Measurements from ENCODE around the gene CEND1.

Gene CEND1

DNA sequence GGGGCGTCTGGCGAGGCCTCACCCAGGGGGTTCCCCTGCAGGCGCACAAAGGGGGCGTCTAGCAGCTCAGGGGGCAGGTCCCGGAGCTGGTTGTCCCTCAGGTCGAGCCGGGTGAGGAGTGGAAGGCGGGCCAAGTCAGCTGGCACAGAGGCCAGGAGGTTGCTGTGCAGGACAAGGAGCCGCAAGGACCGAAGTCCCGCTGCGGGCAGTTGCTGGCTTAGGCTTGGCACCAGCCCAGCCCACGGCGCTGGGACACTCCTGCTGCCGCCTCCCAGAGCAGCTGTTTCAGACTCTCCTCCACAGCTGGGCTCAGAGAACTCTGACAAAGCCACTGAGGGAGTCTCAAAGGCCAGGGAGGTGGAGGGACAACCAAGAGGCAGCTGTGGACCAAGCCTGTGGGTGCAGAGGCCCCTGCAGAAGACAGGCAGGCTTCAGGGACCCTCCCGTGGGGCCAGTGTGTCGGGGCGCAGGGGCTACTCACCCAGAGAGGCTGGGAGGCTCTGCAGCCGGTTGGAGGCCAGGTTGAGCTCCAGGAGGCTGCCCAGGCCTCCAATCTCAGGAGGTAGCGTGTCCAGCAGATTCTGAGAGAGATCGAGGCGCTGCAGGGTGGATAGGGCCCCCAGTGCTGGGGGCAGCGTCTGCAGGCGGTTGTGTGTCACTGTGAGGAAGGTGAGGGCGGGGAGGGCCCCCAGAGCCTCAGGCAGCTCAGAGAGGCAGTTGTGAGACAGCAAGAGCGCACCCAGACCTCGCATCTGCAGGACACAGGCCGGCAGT is 13.0 kb upstream of the CEND1 start:
- Histone ChIP-seq H3K9me3 (ENCODE audit: control insufficient read depth in 2 of 2, low read length in 2 of 2) (no peaks in the 10 kb centered on the region), H3K27ac (ENCODE audit: low read depth in 2 of 2, low read length in 2 of 2) (no peak overlapping the region), H3K4me1 (ENCODE audit: control insufficient read depth in 2 of 2, insufficient read depth in 2 of 2, low read length in 2 of 2) (peaks cover 10 to 18% of the 10 kb centered on the region in 2 donors), H3K9ac (ENCODE audit: low read depth in 1 of 2, low read length in 2 of 2) (no peak overlapping the region), H3K4me3 (ENCODE audit: low read length in 2 of 2) (no peak overlapping the region), H3K36me3 (ENCODE audit: control insufficient read depth in 2 of 2, insufficient read depth in 2 of 2, low read length in 2 of 2) (peaks cover 0 to 2% of the 10 kb centered on the region in 2 donors), H3K27me3 (ENCODE audit: control insufficient read depth in 2 of 2, insufficient read depth in 2 of 2, low read length in 2 of 2) (no peaks in the 10 kb centered on the region)

DNA sequence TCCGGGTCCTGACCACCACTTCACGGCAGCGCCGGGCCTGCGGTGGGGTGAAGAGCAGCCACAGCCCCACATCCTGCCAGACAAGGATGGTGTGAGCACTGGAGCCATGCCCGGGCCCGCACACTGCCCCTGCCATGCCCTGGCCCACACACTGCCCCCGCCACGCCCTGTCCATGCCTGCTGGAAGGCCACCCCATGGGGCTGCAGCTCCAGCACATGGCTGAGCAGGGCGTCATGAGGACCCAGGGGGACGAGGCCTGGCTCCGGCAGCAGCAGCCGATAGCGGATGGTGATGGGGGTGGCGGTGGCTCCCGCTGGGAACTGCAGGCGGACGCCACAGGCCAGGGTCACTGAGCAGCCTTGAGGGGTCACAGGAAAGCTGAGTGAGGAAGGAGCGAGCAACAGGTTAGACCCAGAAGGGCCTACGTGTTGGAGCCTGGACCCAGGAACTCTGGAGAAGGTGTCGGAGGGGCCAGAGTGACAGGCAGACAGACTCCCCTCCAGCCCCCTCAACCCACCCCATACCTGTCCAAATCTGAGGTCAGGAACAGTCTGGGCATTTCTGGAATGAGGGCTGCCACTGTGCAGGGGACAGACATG is 12.2 kb upstream of the CEND1 start:
- H3K36me3 ChIP-seq (ENCODE audit: control insufficient read depth in 2 of 2, insufficient read depth in 2 of 2, low read length in 2 of 2) = peaks cover 0 to 2% of the 10 kb centered on the region in 2 donors
- no peak overlapping the region for H3K4me3 ChIP-seq (ENCODE audit: low read length in 2 of 2)
- H3K9ac ChIP-seq (ENCODE audit: low read depth in 1 of 2, low read length in 2 of 2) = no peak overlapping the region
- peaks cover 16 to 24% of the 10 kb centered on the region in 2 donors for H3K4me1 ChIP-seq (ENCODE audit: control insufficient read depth in 2 of 2, insufficient read depth in 2 of 2, low read length in 2 of 2)
- no peak overlapping the region for H3K27ac ChIP-seq (ENCODE audit: low read depth in 2 of 2, low read length in 2 of 2)
- H3K27me3 ChIP-seq (ENCODE audit: control insufficient read depth in 2 of 2, insufficient read depth in 2 of 2, low read length in 2 of 2) = no peaks in the 10 kb centered on the region
- no peaks in the 10 kb centered on the region for H3K9me3 ChIP-seq (ENCODE audit: control insufficient read depth in 2 of 2, low read length in 2 of 2)

DNA sequence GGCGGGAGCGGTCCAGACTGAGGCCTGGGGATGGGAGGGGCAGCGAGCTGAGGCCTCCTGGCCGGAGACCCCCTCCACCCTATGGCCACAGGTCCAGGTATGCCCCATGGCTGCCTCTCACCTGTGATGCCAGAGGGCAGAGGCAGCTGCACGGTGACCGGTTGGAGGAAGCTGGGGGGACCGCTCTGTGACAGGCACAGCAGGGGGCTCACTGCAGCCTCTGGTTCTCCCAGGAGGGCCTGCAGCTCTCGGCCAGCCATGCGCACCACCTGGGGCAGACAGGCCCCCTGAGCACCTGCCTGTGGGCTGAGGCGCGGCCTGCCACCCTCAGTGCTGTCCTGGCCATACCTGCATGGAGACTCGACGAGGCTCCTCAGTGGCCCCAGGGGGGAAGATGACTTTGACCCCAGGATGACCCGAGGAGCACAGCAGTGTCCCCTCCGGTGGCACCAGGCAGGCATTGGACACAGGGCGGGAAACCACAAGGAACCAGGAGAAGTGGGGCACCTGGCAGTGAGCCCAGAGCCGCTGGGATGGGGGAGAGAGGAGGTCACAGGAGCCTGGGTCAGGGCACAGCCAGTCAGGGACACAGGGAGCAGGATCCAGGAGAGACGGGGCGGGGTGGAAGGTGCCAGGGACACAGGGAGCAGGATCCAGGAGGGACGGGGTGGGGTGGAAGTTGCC is 11.3 kb upstream of the CEND1 start:
- H3K9me3 ChIP-seq (ENCODE audit: control insufficient read depth in 2 of 2, low read length in 2 of 2) = no peaks in the 10 kb centered on the region
- H3K36me3 ChIP-seq (ENCODE audit: control insufficient read depth in 2 of 2, insufficient read depth in 2 of 2, low read length in 2 of 2) = peaks cover 0 to 2% of the 10 kb centered on the region in 2 donors
- peaks cover 24 to 33% of the 10 kb centered on the region in 2 donors for H3K4me1 ChIP-seq (ENCODE audit: control insufficient read depth in 2 of 2, insufficient read depth in 2 of 2, low read length in 2 of 2)
- H3K27me3 ChIP-seq (ENCODE audit: control insufficient read depth in 2 of 2, insufficient read depth in 2 of 2, low read length in 2 of 2) = no peaks in the 10 kb centered on the region
- H3K9ac ChIP-seq (ENCODE audit: low read depth in 1 of 2, low read length in 2 of 2) = no peak overlapping the region
- no peak overlapping the region for H3K27ac ChIP-seq (ENCODE audit: low read depth in 2 of 2, low read length in 2 of 2)
- H3K4me3 ChIP-seq (ENCODE audit: low read length in 2 of 2) = no peak overlapping the region

DNA sequence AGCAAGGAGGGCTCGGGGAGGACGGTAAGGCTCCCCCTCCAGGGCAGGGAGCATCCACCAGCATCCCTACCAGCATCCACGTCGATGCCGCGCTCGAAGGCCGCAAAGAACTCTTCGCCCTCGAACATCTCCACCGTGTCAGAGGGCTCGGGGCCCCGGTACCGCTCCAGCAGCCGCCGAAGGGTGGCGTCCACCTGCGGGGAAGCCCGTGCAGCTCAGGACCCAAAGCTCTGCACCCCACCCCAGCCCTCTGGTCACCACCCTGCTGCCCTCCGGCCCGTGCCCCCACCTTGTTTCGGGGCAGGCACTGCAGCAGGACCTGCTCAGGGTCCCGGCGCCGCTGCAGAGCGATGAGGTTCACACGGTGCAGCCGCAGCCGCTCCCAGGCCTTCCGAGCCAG is 10.6 kb upstream of the CEND1 start:
- Histone ChIP-seq H3K9me3 (ENCODE audit: control insufficient read depth in 2 of 2, low read length in 2 of 2) (no peaks in the 10 kb centered on the region), H3K36me3 (ENCODE audit: control insufficient read depth in 2 of 2, insufficient read depth in 2 of 2, low read length in 2 of 2) (peaks cover 0 to 2% of the 10 kb centered on the region in 2 donors), H3K27ac (ENCODE audit: low read depth in 2 of 2, low read length in 2 of 2) (no peak overlapping the region), H3K4me1 (ENCODE audit: control insufficient read depth in 2 of 2, insufficient read depth in 2 of 2, low read length in 2 of 2) (peaks cover 25 to 36% of the 10 kb centered on the region in 2 donors), H3K27me3 (ENCODE audit: control insufficient read depth in 2 of 2, insufficient read depth in 2 of 2, low read length in 2 of 2) (no peaks in the 10 kb centered on the region), H3K4me3 (ENCODE audit: low read length in 2 of 2) (no peak overlapping the region), H3K9ac (ENCODE audit: low read depth in 1 of 2, low read length in 2 of 2) (no peak overlapping the region)

DNA sequence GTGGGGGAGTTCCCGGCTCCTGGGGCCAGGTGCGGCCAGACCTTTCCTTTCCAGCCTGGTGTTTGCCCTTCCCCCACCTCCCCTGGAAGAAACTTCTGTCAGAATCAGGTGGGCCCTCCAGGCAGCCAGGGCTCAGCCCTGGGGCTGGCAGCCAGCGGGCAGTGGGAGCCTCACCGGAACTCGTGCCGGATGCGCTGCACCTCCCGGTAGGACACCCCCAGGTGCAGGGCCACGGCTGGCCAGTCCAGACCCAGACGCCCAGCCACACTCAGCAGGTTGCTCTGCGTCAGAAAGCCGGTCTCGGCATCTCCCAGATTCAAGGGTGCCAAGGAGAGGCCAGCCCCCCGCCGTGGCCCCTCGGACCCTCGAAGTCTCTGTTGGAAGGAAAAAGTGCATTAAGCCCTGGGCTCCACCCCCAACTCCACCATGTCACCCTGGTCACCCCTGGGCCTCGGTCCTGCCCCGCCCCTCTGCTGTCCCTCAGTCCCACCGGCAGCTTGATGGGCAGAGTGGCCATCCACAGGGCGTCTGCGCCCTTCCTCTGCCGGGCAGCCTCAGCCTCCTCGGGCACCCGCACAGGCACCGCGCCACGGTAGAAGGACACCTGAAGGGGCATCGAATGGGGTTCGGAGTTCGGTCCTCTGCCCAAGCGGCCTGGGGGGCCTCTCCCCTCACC is 9.9 kb upstream of the CEND1 start:
- Histone ChIP-seq H3K27me3 (ENCODE audit: control insufficient read depth in 2 of 2, insufficient read depth in 2 of 2, low read length in 2 of 2) (no peaks in the 10 kb centered on the region), H3K27ac (ENCODE audit: low read depth in 2 of 2, low read length in 2 of 2) (no peak overlapping the region), H3K9me3 (ENCODE audit: control insufficient read depth in 2 of 2, low read length in 2 of 2) (no peaks in the 10 kb centered on the region), H3K36me3 (ENCODE audit: control insufficient read depth in 2 of 2, insufficient read depth in 2 of 2, low read length in 2 of 2) (peaks cover 0 to 2% of the 10 kb centered on the region in 2 donors), H3K4me1 (ENCODE audit: control insufficient read depth in 2 of 2, insufficient read depth in 2 of 2, low read length in 2 of 2) (peaks cover 26 to 40% of the 10 kb centered on the region in 2 donors), H3K4me3 (ENCODE audit: low read length in 2 of 2) (no peak overlapping the region), H3K9ac (ENCODE audit: low read depth in 1 of 2, low read length in 2 of 2) (no peak overlapping the region)

DNA sequence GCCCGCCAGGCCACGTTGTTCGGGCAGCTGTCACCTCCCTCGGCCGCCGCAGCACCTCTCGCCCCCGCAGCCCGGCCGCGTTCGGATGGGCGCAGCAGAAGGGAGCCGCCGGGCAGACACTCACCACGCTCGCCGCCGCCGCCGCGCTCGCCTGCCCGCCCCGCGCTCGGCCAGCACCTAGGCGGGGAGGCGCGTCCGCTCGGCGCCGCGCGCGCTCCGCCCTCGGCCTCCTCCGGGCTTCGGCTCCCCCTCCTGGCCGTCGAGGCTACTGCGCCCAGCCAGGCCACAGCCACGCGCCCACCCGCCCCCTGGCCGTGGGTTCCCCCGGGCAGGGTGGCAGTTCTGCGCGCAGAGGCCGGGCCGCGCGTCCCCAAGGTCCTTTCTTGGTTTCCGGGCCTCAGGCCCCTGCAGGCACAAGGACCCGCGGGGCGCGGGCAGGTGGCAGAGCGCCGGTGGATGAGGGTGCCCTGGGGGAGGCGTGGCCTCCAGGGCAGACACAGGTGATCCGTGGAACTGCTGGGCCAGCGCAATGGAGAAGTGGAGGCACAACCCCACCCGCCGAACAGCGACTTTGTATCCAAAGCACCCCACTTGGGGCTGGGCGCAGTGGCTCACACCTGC is 8.3 kb upstream of the CEND1 start, which contains the start of gene SLC25A22:
SLC25A22 (minus strand) TSS at position 189 of the 621 bp plus-strand sequence. CDS start 3,275 bp downstream, outside the sequence.
- peak within 1 kb of the TSS; percentile 75 to 86 for H3K4me3 ChIP-seq (ENCODE audit: low read length in 2 of 2)
- peak within 1 kb of the TSS; percentile 62 to 85 for H3K27ac ChIP-seq (ENCODE audit: low read depth in 2 of 2, low read length in 2 of 2)
- no peaks in the 10 kb centered on the region for H3K9me3 ChIP-seq (ENCODE audit: control insufficient read depth in 2 of 2, low read length in 2 of 2)
- H3K9ac ChIP-seq (ENCODE audit: low read depth in 1 of 2, low read length in 2 of 2) = peak within 1 kb of the TSS; percentile 63 to 66
- no peaks in the 10 kb centered on the region for H3K27me3 ChIP-seq (ENCODE audit: control insufficient read depth in 2 of 2, insufficient read depth in 2 of 2, low read length in 2 of 2)
- peaks cover 0 to 4% of the 10 kb centered on the region in 2 donors for H3K36me3 ChIP-seq (ENCODE audit: control insufficient read depth in 2 of 2, insufficient read depth in 2 of 2, low read length in 2 of 2)
- H3K4me1 ChIP-seq (ENCODE audit: control insufficient read depth in 2 of 2, insufficient read depth in 2 of 2, low read length in 2 of 2) = peaks cover 17 to 27% of the 10 kb centered on the region in 2 donors

DNA sequence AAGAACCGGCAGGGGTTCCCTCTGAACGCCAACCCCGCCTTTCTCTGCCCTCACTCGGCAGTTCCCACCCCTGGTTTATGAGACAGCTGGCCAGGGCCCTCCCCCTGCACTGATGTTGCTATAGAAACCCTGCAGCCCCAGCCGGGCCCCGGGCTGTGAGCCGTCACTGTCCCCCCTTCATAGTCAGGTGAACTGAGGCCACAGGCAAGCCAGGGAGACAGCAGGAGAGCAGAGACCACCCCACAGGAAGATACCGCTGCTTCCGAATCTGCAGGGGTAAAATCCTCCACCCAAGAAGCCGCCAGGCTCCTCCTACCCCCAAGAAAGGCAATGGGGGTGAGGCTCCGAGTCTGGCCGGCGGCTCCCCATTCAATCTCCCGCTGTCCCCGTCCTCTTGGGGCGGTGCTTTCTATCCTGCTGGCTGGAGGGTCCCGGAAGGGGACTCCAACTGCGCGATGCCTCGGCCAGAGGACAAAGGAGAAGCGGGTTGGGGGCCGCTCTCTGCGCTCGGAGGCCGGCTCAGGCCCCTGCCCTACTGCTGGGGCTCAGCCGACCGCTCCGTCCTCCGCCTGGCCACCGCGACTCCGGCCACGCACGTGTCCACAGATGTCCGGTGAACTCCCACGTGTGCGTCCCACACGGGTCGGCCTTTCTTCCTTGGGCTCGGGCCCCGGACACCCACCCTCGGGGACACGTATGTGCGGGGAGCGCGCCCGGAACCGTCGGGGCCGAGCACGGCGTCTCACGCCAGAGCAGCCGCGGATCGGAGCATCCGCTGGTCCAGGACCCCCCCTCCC is 7.6 kb upstream of the CEND1 start:
- Histone ChIP-seq H3K27me3 (ENCODE audit: control insufficient read depth in 2 of 2, insufficient read depth in 2 of 2, low read length in 2 of 2) (no peaks in the 10 kb centered on the region), H3K4me3 (ENCODE audit: low read length in 2 of 2) (peak overlapping the region; percentile 75 to 86), H3K9ac (ENCODE audit: low read depth in 1 of 2, low read length in 2 of 2) (peak overlapping the region; percentile 63 to 66), H3K36me3 (ENCODE audit: control insufficient read depth in 2 of 2, insufficient read depth in 2 of 2, low read length in 2 of 2) (peaks cover 0 to 4% of the 10 kb centered on the region in 2 donors), H3K27ac (ENCODE audit: low read depth in 2 of 2, low read length in 2 of 2) (peak overlapping the region; percentile 62 to 85), H3K4me1 (ENCODE audit: control insufficient read depth in 2 of 2, insufficient read depth in 2 of 2, low read length in 2 of 2) (peaks cover 17 to 27% of the 10 kb centered on the region in 2 donors), H3K9me3 (ENCODE audit: control insufficient read depth in 2 of 2, low read length in 2 of 2) (no peaks in the 10 kb centered on the region)

DNA sequence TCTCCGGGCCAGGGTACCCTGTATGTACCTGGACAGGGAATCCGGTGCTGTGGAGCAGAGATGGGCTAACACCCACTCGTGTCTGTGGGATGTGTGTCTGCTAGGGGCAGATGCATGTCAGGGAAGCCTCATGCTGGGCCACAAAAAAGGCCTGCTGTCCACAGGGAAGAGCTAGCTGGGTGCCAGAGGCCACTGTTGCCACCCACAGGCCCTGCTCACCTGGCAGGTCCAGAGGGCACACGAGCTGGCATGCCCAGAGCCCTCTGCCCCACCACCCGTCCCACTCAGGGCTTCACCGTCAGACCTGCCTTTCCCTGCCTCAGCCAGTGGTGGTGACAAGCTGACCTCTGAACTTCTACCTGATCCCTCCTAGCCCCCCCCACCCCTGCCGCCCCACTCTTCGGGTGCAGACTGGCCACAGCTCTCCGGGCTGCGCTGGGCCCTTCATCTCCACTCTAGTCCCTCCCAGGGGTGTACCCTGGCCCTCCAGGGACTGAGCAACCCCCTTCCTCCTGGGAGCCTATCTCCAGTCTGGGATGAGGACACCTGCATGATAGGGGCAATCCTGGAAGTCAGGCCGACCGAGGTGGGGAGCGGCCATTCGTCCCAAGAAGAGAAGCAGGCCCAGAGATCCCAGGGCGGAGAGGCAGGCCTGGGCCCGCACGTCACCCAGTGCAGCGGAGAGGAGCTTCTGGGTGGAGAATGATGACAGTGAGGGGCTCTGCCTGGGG is 6.8 kb upstream of the CEND1 start:
- no peaks in the 10 kb centered on the region for H3K27me3 ChIP-seq (ENCODE audit: control insufficient read depth in 2 of 2, insufficient read depth in 2 of 2, low read length in 2 of 2)
- H3K36me3 ChIP-seq (ENCODE audit: control insufficient read depth in 2 of 2, insufficient read depth in 2 of 2, low read length in 2 of 2) = peaks cover 0 to 3% of the 10 kb centered on the region in 2 donors
- peak overlapping the region; percentile 62 to 85 for H3K27ac ChIP-seq (ENCODE audit: low read depth in 2 of 2, low read length in 2 of 2)
- peaks cover 17 to 27% of the 10 kb centered on the region in 2 donors for H3K4me1 ChIP-seq (ENCODE audit: control insufficient read depth in 2 of 2, insufficient read depth in 2 of 2, low read length in 2 of 2)
- no peaks in the 10 kb centered on the region for H3K9me3 ChIP-seq (ENCODE audit: control insufficient read depth in 2 of 2, low read length in 2 of 2)
- H3K4me3 ChIP-seq (ENCODE audit: low read length in 2 of 2) = peak overlapping the region; percentile 75 to 86
- H3K9ac ChIP-seq (ENCODE audit: low read depth in 1 of 2, low read length in 2 of 2) = peak overlapping the region; percentile 66 to 70

All from mucosa of rectum (tissue), 2 donors.